ENCODE measurements around the gene KRTAP21-1. TPM values are rescaled to one million over a fixed set of nuclear protein-coding genes. Genes with fewer than 3 reads are reported as not detected.

The KRTAP21-1 gene
- total and polyA plus RNA-seq, 2 donors from 2014 or later: not detected

GRCh38 chr21:30769724-30770431 lies 14.7 kb upstream of the KRTAP21-1 start:
- no peak overlapping the region for H3K4me3 ChIP-seq (ENCODE audit: low read length in 3 of 3)
- intact Hi-C loops (cut with DNase I): no loop called here
- no peak for TF ChIP-seq CTCF (IDR thresholded peaks at IDR 0.05; ENCODE audit: borderline replicate concordance, extremely low read depth, insufficient read depth)

GRCh38 chr21:30760776-30761175 lies 5.5 kb upstream of the KRTAP21-1 start:
- FAIRE-seq (no peak), DNase-seq (no peak)
- Histone ChIP-seq H3K27me3 (ENCODE audit: control insufficient read depth, insufficient read depth, low read length) (no peaks in the 10 kb centered on the region), H3K9ac (ENCODE audit: low read length in 3 of 3) (no peak overlapping the region), H3K9me3 (ENCODE audit: control insufficient read depth in 2 of 3, insufficient read depth in 1 of 3, low read length in 3 of 3) (no peaks in the 10 kb centered on the region), H3K27ac (ENCODE audit: low read depth in 2 of 2, low read length in 2 of 2) (no peak overlapping the region), H3K4me3 (ENCODE audit: low read length in 3 of 3) (no peak overlapping the region), H3K4me1 (ENCODE audit: control insufficient read depth in 2 of 3, insufficient read depth in 2 of 3, low read depth in 1 of 3, low read length in 3 of 3) (no peaks in the 10 kb centered on the region), H3K36me3 (ENCODE audit: control insufficient read depth in 2 of 3, insufficient read depth in 3 of 3, low read length in 3 of 3) (no peaks in the 10 kb centered on the region)
- intact Hi-C loops (cut with DNase I): no loop called here
- TF ChIP-seq CTCF (IDR thresholded peaks at IDR 0.05; ENCODE audit: borderline replicate concordance, extremely low read depth, insufficient read depth): no peak

More at GRCh38 chr21:30769724-30770431, 14.7 kb upstream of the KRTAP21-1 start:
- no peak for FAIRE-seq
- H3K9ac ChIP-seq (ENCODE audit: low read length in 3 of 3): no peak overlapping the region
- H3K36me3 ChIP-seq (ENCODE audit: control insufficient read depth in 2 of 3, insufficient read depth in 3 of 3, low read length in 3 of 3): no peaks in the 10 kb centered on the region
- H3K9me3 ChIP-seq (ENCODE audit: control insufficient read depth in 2 of 3, insufficient read depth in 1 of 3, low read length in 3 of 3): peaks cover 0 to 3% (median 0%) of the 10 kb centered on the region in 3 donors
- H3K27ac ChIP-seq (ENCODE audit: low read depth in 2 of 2, low read length in 2 of 2): no peak overlapping the region
- DNase-seq: no peak
- no peaks in the 10 kb centered on the region for H3K4me1 ChIP-seq (ENCODE audit: control insufficient read depth in 2 of 3, insufficient read depth in 2 of 3, low read depth in 1 of 3, low read length in 3 of 3)
- H3K27me3 ChIP-seq (ENCODE audit: control insufficient read depth, insufficient read depth, low read length): no peaks in the 10 kb centered on the region

GRCh38 chr21:30758306-30758705 lies 3.1 kb upstream of the KRTAP21-1 start:
- intact Hi-C loops (cut with DNase I): no loop called here
- Histone ChIP-seq H3K9me3 (ENCODE audit: control insufficient read depth in 2 of 3, insufficient read depth in 1 of 3, low read length in 3 of 3) (no peaks in the 10 kb centered on the region), H3K36me3 (ENCODE audit: control insufficient read depth in 2 of 3, insufficient read depth in 3 of 3, low read length in 3 of 3) (no peaks in the 10 kb centered on the region), H3K27ac (ENCODE audit: low read depth in 2 of 2, low read length in 2 of 2) (no peak overlapping the region), H3K4me1 (ENCODE audit: control insufficient read depth in 2 of 3, insufficient read depth in 2 of 3, low read depth in 1 of 3, low read length in 3 of 3) (no peaks in the 10 kb centered on the region), H3K9ac (ENCODE audit: low read length in 3 of 3) (no peak overlapping the region), H3K4me3 (ENCODE audit: low read length in 3 of 3) (no peak overlapping the region), H3K27me3 (ENCODE audit: control insufficient read depth, insufficient read depth, low read length) (no peaks in the 10 kb centered on the region)
- no peak for FAIRE-seq
- peak in 1 of 5 donors; percentile 6 for DNase-seq
- TF ChIP-seq CTCF (IDR thresholded peaks at IDR 0.05; ENCODE audit: borderline replicate concordance, extremely low read depth, insufficient read depth): no peak
